Cardiac fibroblast (primary cell): ENCODE measurements around the gene USP47.

Source experiments
- DNase-seq, 2 donors: peaks; one replicate each; pipeline versions ENCODE4 v3.0.0 to v3.0.0-alpha.2; 2010; ENCODE audit warnings: low read depth in 2 of 2
- H3K4me3 ChIP-seq, 2 donors: replicated peaks in 1 of 2; 1 replicate in 1 of 2; 2 replicates in 1 of 2; pipeline ENCODE4 v1.5.1; 2011; ENCODE audit warnings: low read depth in 2 of 2, low read length in 2 of 2, mild to moderate bottlenecking in 2 of 2, moderate library complexity in 1 of 2
- TF ChIP-seq, protein P1 (sequence below): IDR thresholded peaks from one replicate; pipeline ENCODE4 v1.5.1; 2011; ENCODE audit warnings: low read depth, mild to moderate bottlenecking, low read length, inconsistent platforms

The USP47 gene

DNA sequence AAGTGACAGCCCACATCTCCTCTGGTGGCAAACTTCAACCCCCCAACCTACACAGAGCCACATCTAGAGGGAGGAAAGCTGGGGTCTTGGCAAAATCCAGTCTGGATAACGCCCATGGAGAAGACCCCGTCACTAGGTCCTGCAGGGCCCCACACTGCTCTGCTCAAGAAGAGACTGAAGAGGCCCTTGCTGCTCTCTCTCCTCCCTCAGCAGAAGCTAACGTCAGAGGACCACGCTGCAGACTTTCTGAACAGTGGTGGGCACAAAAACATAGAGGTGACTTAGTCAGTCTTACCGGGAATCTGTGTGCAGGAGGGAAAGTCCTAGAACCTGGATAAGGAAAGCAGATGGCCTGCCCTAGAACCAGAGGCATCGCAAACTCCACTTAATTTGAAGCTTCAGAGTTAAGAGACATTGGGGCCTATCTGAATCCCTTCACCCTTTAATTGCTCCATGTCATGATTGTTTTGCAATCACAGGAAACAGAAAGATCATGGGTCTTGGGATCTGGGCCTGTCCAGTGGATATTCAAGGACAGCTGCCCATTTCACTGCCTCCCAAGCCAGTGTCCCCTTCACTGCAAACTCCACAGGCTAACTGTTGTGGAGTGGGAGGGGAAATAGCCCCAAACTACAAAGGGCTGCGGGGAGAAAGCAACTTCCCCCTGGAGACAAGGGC, 164.9 kb downstream of the USP47 start:
- TF ChIP-seq, protein P1, sequence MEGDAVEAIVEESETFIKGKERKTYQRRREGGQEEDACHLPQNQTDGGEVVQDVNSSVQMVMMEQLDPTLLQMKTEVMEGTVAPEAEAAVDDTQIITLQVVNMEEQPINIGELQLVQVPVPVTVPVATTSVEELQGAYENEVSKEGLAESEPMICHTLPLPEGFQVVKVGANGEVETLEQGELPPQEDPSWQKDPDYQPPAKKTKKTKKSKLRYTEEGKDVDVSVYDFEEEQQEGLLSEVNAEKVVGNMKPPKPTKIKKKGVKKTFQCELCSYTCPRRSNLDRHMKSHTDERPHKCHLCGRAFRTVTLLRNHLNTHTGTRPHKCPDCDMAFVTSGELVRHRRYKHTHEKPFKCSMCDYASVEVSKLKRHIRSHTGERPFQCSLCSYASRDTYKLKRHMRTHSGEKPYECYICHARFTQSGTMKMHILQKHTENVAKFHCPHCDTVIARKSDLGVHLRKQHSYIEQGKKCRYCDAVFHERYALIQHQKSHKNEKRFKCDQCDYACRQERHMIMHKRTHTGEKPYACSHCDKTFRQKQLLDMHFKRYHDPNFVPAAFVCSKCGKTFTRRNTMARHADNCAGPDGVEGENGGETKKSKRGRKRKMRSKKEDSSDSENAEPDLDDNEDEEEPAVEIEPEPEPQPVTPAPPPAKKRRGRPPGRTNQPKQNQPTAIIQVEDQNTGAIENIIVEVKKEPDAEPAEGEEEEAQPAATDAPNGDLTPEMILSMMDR: no peak
- H3K4me3 ChIP-seq: no peak overlapping the region
- DNase-seq: no peak

DNA sequence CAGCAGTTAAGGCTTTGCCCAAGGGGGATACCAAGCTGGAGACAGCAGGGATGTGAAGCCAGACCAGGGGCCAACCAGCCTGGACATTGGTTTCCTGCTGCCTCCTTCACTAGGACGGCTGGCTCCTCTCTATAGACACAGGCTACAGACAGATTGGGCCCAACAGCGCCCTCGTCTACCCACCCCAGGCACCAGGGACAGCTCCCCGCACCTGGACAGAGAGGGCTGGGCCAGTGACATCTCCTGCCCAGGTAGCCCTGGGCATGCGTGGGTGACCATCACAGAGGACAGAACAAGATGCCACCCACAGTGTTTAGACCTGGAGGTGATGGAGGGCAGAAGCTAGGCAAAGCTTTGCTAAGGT, 165.4 kb downstream of the USP47 start:
- TF ChIP-seq, protein P1: no peak
- no peak overlapping the region for H3K4me3 ChIP-seq
- DNase-seq: no peak

DNA sequence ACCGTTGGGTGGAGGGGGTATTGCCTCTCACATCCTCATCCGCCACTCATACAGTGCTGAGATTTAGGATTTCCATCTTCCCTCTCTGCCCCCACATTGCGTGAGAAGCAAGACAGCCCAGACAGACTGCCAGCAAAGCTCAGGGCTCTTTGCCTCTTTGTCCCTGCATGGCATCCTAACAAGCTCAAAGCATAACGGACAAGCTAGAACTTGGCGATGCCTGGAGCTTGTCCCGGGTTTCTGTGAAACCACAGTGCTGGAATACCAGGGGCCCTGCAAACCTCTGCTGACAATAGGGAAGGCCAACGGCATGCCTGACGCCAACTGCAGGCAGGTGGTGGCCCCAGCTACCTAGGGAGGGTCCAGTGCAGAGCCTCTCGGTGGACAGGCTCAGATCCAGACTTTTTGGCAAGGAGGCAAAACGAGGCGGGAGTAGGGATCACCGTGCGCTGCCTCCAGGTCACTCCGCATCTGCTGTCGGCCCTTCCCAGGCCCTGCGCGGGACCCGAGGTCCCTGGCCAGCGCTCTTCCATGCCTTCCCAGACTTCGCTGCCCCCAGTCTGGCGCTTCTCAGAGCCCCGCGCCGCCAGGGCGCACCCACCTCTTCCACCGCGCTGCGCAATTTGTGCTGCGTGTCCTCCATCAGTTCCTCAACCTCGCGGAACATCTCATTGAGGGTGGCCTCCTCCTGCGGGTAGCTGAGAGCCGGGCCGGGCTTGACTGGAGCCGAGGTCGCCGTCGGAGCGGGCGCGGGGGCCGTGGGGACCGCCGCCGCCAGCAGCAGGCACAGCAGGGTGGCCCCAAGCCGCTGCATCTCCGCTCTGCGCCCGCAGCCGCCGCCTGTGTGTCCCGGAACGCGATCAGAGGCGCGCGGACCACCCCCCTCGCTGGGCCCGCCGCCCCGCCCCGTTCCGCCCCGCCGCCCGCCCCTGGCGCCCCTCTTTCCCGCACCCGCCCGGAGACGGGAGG, 166.3 kb downstream of the USP47 start, which contains the start of gene DKK3:
DKK3 (minus strand) TSS at position 858 of the 969 bp plus-strand sequence; CDS start at position 814, 44 bp downstream.
- H3K4me3 ChIP-seq: peak within 1 kb of the TSS; percentile 68 to 89
- DNase-seq: peak in 1 of 2 donors; percentile 40
- TF ChIP-seq, protein P1: no peak
